Endothelial cell of umbilical vein (primary cell): ENCODE data around the gene NPPA. TPM values are rescaled to one million over a fixed set of nuclear protein-coding genes. Genes with fewer than 3 reads are reported as not detected.

Source experiments
- BruUV-seq: library from RNA; stranded (reverse); fragments of 400-500 nt; replicated peaks from 2 replicates; lab custom pipeline; 2021; lab: Mats Ljungman, UMichigan
- CTCF ChIA-PET: fragments of 300-600, 350-600 bp; sonication (Branson Sonifier 250); formaldehyde crosslinking; loops from one replicate; lab custom pipeline; 2021; ENCODE audit warnings: antibody characterized with exemption, inconsistent platforms; lab: Charles Lee
- POLR2A ChIA-PET: fragments of 300-600, 350-600 bp; sonication (Branson Sonifier 250); formaldehyde crosslinking; loops from one replicate; lab custom pipeline; 2021; ENCODE audit warnings: antibody characterized with exemption, inconsistent platforms; lab: Charles Lee
- DNase-seq: peaks from one replicate; pipeline ENCODE4 v3.0.0-alpha.2; 2011; ENCODE audit warnings: low read depth, low spot score
- FAIRE-seq: peaks from 2 replicates; lab custom pipeline; 2011; peaks lifted over from hg19 to GRCh38; lab: Jason Lieb, UNC
- H2AFZ ChIP-seq: 2 replicates; pipeline ENCODE4 v1.6.0; 2012; ENCODE audit warnings: low read depth, low read length, control low read depth, inconsistent platforms
- H3K27ac ChIP-seq: 2 replicates; pipeline ENCODE4 v1.5.1; 2011; ENCODE audit warnings: low read depth, mild to moderate bottlenecking, control low read depth, low read length, moderate library complexity; ENCODE audit not compliant: insufficient read depth
- H3K27me3 ChIP-seq, 2 experiments: 2 replicates each; pipeline versions ENCODE4 v1.6.0 to v1.6.1; 2011; ENCODE audit warnings: low read length in 2 of 2, mixed read lengths in 1 of 2; ENCODE audit not compliant: control insufficient read depth in 2 of 2, insufficient read depth in 2 of 2
- H3K36me3 ChIP-seq, 2 experiments: 2 replicates in 1 of 2; 3 replicates in 1 of 2; pipeline ENCODE4 v1.5.1; 2011; ENCODE audit warnings: low read length in 2 of 2, mild to moderate bottlenecking in 1 of 2, moderate library complexity in 1 of 2; ENCODE audit not compliant: control insufficient read depth in 2 of 2, insufficient read depth in 2 of 2; ENCODE audit errors: extremely low read depth in 1 of 2
- H3K4me1 ChIP-seq: 3 replicates; pipeline ENCODE4 v1.5.1; 2011; ENCODE audit warnings: mild to moderate bottlenecking, low read length; ENCODE audit not compliant: control insufficient read depth, insufficient read depth; ENCODE audit errors: extremely low read depth
- H3K4me2 ChIP-seq: 2 replicates; pipeline ENCODE4 v1.6.1; 2011; ENCODE audit warnings: low read length, control low read depth, mixed read lengths; ENCODE audit not compliant: insufficient read depth
- H3K4me3 ChIP-seq, 3 experiments: fragments of 200-600 bp in 1 of 3; sonication (generic), shearing (Covaris generic) in 1 of 3; replicated peaks in 1 of 3; 2 replicates each; pipeline ENCODE4 v1.5.1; 2011 to 2016; ENCODE audit warnings: control low read depth in 3 of 3, low read length in 3 of 3, mild to moderate bottlenecking in 2 of 3, inconsistent platforms in 1 of 3, low read depth in 1 of 3, moderate library complexity in 1 of 3; ENCODE audit not compliant: insufficient read depth in 1 of 3
- H3K79me2 ChIP-seq: 2 replicates; pipeline ENCODE4 v1.6.0; 2012; ENCODE audit warnings: low read length, inconsistent platforms; ENCODE audit not compliant: control insufficient read depth, insufficient read depth
- H3K9ac ChIP-seq: replicated peaks from 2 replicates; pipeline ENCODE3; 2011; ENCODE audit warnings: low read length, control low read depth; ENCODE audit not compliant: insufficient read depth; ENCODE audit errors: extremely low read depth
- H3K9me1 ChIP-seq: replicated peaks from 3 replicates; pipeline ENCODE4 v1.6.0; 2011; ENCODE audit warnings: mild to moderate bottlenecking, low read length; ENCODE audit not compliant: control insufficient read depth, insufficient read depth; ENCODE audit errors: extremely low read depth
- H3K9me3 ChIP-seq: replicated peaks from 2 replicates; pipeline ENCODE4 v1.5.1; 2012; ENCODE audit warnings: low read length, inconsistent platforms; ENCODE audit not compliant: control insufficient read depth, insufficient read depth
- H4K20me1 ChIP-seq: replicated peaks from 2 replicates; pipeline ENCODE3; 2011; ENCODE audit warnings: mild to moderate bottlenecking, low read length; ENCODE audit not compliant: control insufficient read depth, insufficient read depth; ENCODE audit errors: extremely low read depth
- CTCF ChIP-seq, 2 donors: IDR thresholded peaks; 1 replicate in 1 of 2; 2 replicates in 1 of 2; pipeline ENCODE4 v1.5.1; 2011; ENCODE audit warnings: low read length in 2 of 2, mild to moderate bottlenecking in 2 of 2, moderate library complexity in 2 of 2, control low read depth in 1 of 2, inconsistent platforms in 1 of 2, low read depth in 1 of 2; ENCODE audit not compliant: insufficient read depth in 1 of 2; ENCODE audit errors: extremely low read depth in 1 of 2
- EZH2 ChIP-seq: IDR thresholded peaks from 2 replicates; pipeline ENCODE4 v1.6.1; 2012; ENCODE audit warnings: borderline replicate concordance, low read depth, mild to moderate bottlenecking, moderate library complexity, low read length, inconsistent platforms; ENCODE audit not compliant: severe bottlenecking
- FOS ChIP-seq: IDR thresholded peaks from 2 replicates; pipeline ENCODE4 v1.6.1; 2011; ENCODE audit warnings: mild to moderate bottlenecking, low read length, moderate library complexity, borderline replicate concordance; ENCODE audit not compliant: insufficient read depth
- GATA2 ChIP-seq: IDR thresholded peaks from 2 replicates; pipeline ENCODE4 v1.7.0; 2011; ENCODE audit warnings: low read depth, mild to moderate bottlenecking, moderate library complexity, mixed read lengths, low read length; ENCODE audit not compliant: insufficient read length, insufficient read depth
- JUN ChIP-seq: IDR thresholded peaks from 2 replicates; pipeline ENCODE4 v1.6.1; 2011; ENCODE audit warnings: borderline replicate concordance, low read depth; ENCODE audit not compliant: insufficient read length, insufficient read depth
- MYC ChIP-seq: IDR thresholded peaks from one replicate; pipeline ENCODE4 v1.6.1; 2011; ENCODE audit warnings: mild to moderate bottlenecking, low read depth, low read length
- POLR2A ChIP-seq: IDR thresholded peaks from 2 replicates; pipeline ENCODE4 v1.6.1; 2012; ENCODE audit warnings: low read depth, mild to moderate bottlenecking, control low read depth, low read length
- POLR2AphosphoS5 ChIP-seq: IDR thresholded peaks from 2 replicates; pipeline ENCODE4 v1.6.1; 2012; ENCODE audit warnings: low read depth, mild to moderate bottlenecking, control low read depth, low read length, moderate library complexity; ENCODE audit not compliant: insufficient read depth
- dilution Hi-C: fragments of 300-500 bp; cut with MboI; formaldehyde crosslinking; loops from one replicate; pipeline ENCODE4 v1.15.0; 2019; ENCODE audit warnings: low sequenced_read_pairs; ENCODE audit not compliant: extremely low pct_ligation_motif_present
- intact Hi-C: fragments of 100-400 bp; cut with micrococcal nuclease; formaldehyde crosslinking; loops from one replicate; pipeline ENCODE4 v1.10.0; 2022
- polyA plus RNA-seq, 4 experiments: library from polyadenylated mRNA; depleted of rRNA in 3 of 4; stranded (reverse) in 3 of 4; unstranded in 1 of 4; fragments of >200 nt; gene quantifications; 2 replicates each; pipeline versions ENCODE4 v1.2.1 to v1.2.3, GENCODE V29; 2011 to 2012; ENCODE audit warnings: missing spikeins in 1 of 4
- total RNA-seq: library from RNA; stranded (reverse); gene quantifications from 2 replicates; pipeline ENCODE4 v1.2.3, GENCODE V29; 2021
- TF ChIP-seq, protein P1 (sequence below): IDR thresholded peaks from 2 replicates; pipeline ENCODE4 v1.6.1; 2011; ENCODE audit not compliant: insufficient read depth, insufficient read length

NPPA gene
- total and polyA plus RNA-seq, 2 donors (not counting 3 experiments of a cell fraction or from before 2014, with no cell fraction given), result not detected

- no peaks in the 10 kb centered on the region for H3K79me2 ChIP-seq
- H3K27ac ChIP-seq, result no peak overlapping the region
- ChIA-PET POLR2A (no interaction called here), CTCF (no interaction called here)
- no peaks in the 10 kb centered on the region for H3K36me3 ChIP-seq
- no peak for TF ChIP-seq MYC
- no peak for TF ChIP-seq POLR2A
- TF ChIP-seq GATA2, result no peak
- TF ChIP-seq EZH2, result no peak
- TF ChIP-seq, protein P1, sequence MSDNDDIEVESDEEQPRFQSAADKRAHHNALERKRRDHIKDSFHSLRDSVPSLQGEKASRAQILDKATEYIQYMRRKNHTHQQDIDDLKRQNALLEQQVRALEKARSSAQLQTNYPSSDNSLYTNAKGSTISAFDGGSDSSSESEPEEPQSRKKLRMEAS, result no peak
- no peak for TF ChIP-seq CTCF (IDR thresholded peaks at IDR 0.05; ENCODE audit: extremely low read depth in 1 of 2, insufficient read depth in 1 of 2, low read depth in 1 of 2, low read length in 2 of 2)
- no peak for TF ChIP-seq POLR2AphosphoS5
- TF ChIP-seq JUN, result no peak
- no peak for TF ChIP-seq FOS
- H3K9me3 ChIP-seq, result no peaks in the 10 kb centered on the region
- H3K9ac ChIP-seq, result no peak overlapping the region
- DNase-seq, result no peak
- H3K27me3 ChIP-seq, result no peaks in the 10 kb centered on the region
- no peaks in the 10 kb centered on the region for H4K20me1 ChIP-seq
- H2AFZ ChIP-seq, result no peak overlapping the region
- no peaks in the 10 kb centered on the region for H3K9me1 ChIP-seq
- FAIRE-seq, result no peak
- no peak overlapping the region for H3K4me3 ChIP-seq
- dilution Hi-C loops, result no loop called here
- no TSS peak for BruUV-seq
- no peak overlapping the region for H3K4me2 ChIP-seq
- no peaks in the 10 kb centered on the region for H3K4me1 ChIP-seq
- intact Hi-C loops, result no loop called here
Observed at GRCh38 chr1:11874258-11874562, 26.6 kb upstream of the NPPA start.
